ENCODE measurements around the gene HLA-DOA. TPM values are rescaled to one million over a fixed set of nuclear protein-coding genes. Genes with fewer than 3 reads are reported as not detected.
A peak's percentile ranks its signal among the peaks of the same experiment; 100 is the strongest.

HLA-DOA gene
- total and polyA plus RNA-seq, 10 of the 15 experiments (the other 5 are each of a cell fraction or from before 2014, with no cell fraction given) = 8.8 to 108 (median 58.3) TPM

DNA sequence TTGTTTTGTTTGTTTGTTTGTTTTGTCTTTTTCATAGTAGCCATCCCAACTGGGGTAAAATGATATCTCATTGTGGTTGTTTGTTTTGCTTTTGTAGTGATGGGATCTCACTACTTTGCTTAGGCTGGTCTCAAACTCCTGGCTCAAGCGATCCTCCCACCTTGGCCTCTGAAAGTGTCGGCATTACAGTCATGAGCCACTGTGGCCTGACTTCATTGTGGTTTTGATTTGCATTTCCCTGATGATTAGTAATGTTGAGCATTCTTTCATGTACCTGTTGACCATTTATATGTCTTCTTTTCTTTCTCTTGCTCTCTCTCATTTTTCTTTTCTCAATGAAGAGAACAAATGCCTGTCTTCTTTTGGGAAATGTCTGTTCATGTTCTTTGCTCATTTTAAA is 30.8 kb upstream of the HLA-DOA start (continued):
- TF ChIP-seq ZSCAN29 (IDR thresholded peaks at IDR 0.05) = no peak
- TF ChIP-seq, protein P1, sequence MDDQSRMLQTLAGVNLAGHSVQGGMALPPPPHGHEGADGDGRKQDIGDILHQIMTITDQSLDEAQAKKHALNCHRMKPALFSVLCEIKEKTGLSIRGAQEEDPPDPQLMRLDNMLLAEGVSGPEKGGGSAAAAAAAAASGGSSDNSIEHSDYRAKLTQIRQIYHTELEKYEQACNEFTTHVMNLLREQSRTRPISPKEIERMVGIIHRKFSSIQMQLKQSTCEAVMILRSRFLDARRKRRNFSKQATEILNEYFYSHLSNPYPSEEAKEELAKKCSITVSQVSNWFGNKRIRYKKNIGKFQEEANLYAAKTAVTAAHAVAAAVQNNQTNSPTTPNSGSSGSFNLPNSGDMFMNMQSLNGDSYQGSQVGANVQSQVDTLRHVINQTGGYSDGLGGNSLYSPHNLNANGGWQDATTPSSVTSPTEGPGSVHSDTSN (IDR thresholded peaks at IDR 0.05; ENCODE audit: insufficient replicate concordance, low read depth, low read length) = no peak
- no peak for TF ChIP-seq BCL3 (IDR thresholded peaks at IDR 0.05; ENCODE audit: borderline replicate concordance, insufficient read depth, low read depth, low read length, poor library complexity, severe bottlenecking)
- TF ChIP-seq KAT2A (conservative IDR thresholded peaks at IDR 0.05; ENCODE audit: control insufficient read depth, low read depth, low read length) = no peak
- TF ChIP-seq POU2F2 (IDR thresholded peaks at IDR 0.05; ENCODE audit: borderline replicate concordance, low read depth, low read length) = peak; percentile 95
- 0 out of 2 replicates have a peak, but pooled peaks have one; percentile 45 for TF ChIP-seq CBX5 (IDR thresholded peaks at IDR 0.05; ENCODE audit: low read depth)
- TF ChIP-seq, protein P2, sequence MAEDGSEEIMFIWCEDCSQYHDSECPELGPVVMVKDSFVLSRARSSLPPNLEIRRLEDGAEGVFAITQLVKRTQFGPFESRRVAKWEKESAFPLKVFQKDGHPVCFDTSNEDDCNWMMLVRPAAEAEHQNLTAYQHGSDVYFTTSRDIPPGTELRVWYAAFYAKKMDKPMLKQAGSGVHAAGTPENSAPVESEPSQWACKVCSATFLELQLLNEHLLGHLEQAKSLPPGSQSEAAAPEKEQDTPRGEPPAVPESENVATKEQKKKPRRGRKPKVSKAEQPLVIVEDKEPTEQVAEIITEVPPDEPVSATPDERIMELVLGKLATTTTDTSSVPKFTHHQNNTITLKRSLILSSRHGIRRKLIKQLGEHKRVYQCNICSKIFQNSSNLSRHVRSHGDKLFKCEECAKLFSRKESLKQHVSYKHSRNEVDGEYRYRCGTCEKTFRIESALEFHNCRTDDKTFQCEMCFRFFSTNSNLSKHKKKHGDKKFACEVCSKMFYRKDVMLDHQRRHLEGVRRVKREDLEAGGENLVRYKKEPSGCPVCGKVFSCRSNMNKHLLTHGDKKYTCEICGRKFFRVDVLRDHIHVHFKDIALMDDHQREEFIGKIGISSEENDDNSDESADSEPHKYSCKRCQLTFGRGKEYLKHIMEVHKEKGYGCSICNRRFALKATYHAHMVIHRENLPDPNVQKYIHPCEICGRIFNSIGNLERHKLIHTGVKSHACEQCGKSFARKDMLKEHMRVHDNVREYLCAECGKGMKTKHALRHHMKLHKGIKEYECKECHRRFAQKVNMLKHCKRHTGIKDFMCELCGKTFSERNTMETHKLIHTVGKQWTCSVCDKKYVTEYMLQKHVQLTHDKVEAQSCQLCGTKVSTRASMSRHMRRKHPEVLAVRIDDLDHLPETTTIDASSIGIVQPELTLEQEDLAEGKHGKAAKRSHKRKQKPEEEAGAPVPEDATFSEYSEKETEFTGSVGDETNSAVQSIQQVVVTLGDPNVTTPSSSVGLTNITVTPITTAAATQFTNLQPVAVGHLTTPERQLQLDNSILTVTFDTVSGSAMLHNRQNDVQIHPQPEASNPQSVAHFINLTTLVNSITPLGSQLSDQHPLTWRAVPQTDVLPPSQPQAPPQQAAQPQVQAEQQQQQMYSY (CRISPR knock-in tag; IDR thresholded peaks at IDR 0.05) = no peak
- TF ChIP-seq TCF12 (IDR thresholded peaks at IDR 0.05; ENCODE audit: low read depth, low read length) = no peak
- TF ChIP-seq MYC (IDR thresholded peaks at IDR 0.05; ENCODE audit: insufficient read depth, insufficient read length, insufficient replicate concordance, low read length, severe bottlenecking) = no peak
- no peak for TF ChIP-seq FOS (IDR thresholded peaks at IDR 0.05; ENCODE audit: borderline replicate concordance, extremely low read depth, insufficient read length)
- TF ChIP-seq HCFC1 (IDR thresholded peaks at IDR 0.05; ENCODE audit: low read length) = no peak
- TF ChIP-seq JUND (IDR thresholded peaks at IDR 0.05; ENCODE audit: low read depth, low read length) = no peak
- no peak for TF ChIP-seq ZBTB40 (IDR thresholded peaks at IDR 0.05; ENCODE audit: borderline replicate concordance)
- no peak for TF ChIP-seq POLR2A (IDR thresholded peaks at IDR 0.05; ENCODE audit: low read depth, low read length)
- no peak for TF ChIP-seq MTA3 (IDR thresholded peaks at IDR 0.05; ENCODE audit: borderline replicate concordance, low read length)
- TF ChIP-seq ZBED1 (IDR thresholded peaks at IDR 0.05; ENCODE audit: borderline replicate concordance) = no peak
- TF ChIP-seq HSF1 (IDR thresholded peaks at IDR 0.05; ENCODE audit: low read depth, low read length) = no peak
- TF ChIP-seq NRF1 (conservative IDR thresholded peaks at IDR 0.05; ENCODE audit: low read depth, low read length) = no peak
- TF ChIP-seq TCF3 (IDR thresholded peaks at IDR 0.05; ENCODE audit: borderline replicate concordance, insufficient read depth, low read depth, low read length) = no peak
